DMS 273 treated with DMSO at 0.1 percent for 48 hours (cell line): ENCODE measurements around the gene DHRS12.
A peak's percentile ranks its signal among the peaks of the same experiment; 100 is the strongest.

ENCODE experiments used
- DNase-seq: peaks from one replicate; lab custom pipeline; 2025; lab: John Stamatoyannopoulos, UW

The DHRS12 gene

GRCh38 chr13:51807041-51807440 is 3.1 kb upstream of the DHRS12 start:
- no peak for DNase-seq

GRCh38 chr13:51806566-51806965 is 2.6 kb upstream of the DHRS12 start:
- DNase-seq: no peak

- DNase-seq: no peak
These were observed 2.0 kb upstream of the DHRS12 start for GRCh38 chr13:51805925-51806324.

- DNase-seq: no peak
These were observed 1.4 kb upstream of the DHRS12 start for GRCh38 chr13:51805313-51805712.

- DNase-seq: no peak
These were observed 571 bp upstream of the DHRS12 start for GRCh38 chr13:51804295-51805172.

GRCh38 chr13:51802631-51803418 is 1.1 kb downstream of the DHRS12 start:
- DNase-seq: no peak

- no peak for DNase-seq
These were observed 2.3 kb downstream of the DHRS12 start for GRCh38 chr13:51801631-51802099.

- no peak for DNase-seq
These were observed 3.5 kb downstream of the DHRS12 start for GRCh38 chr13:51800486-51800885.

- no peak for DNase-seq
These were observed 4.7 kb downstream of the DHRS12 start for GRCh38 chr13:51799261-51799660.

- DNase-seq: peak; percentile 49
These were observed 6.1 kb downstream of the DHRS12 start for GRCh38 chr13:51797664-51798488.

GRCh38 chr13:51796546-51796945 is 7.4 kb downstream of the DHRS12 start:
- DNase-seq: no peak

- no peak for DNase-seq
These were observed 8.5 kb downstream of the DHRS12 start for GRCh38 chr13:51795419-51795818.

GRCh38 chr13:51794964-51795363 is 9.0 kb downstream of the DHRS12 start:
- no peak for DNase-seq

- no peak for DNase-seq
These were observed 10.2 kb downstream of the DHRS12 start for GRCh38 chr13:51793570-51794271.

- no peak for DNase-seq
These were observed 17.3 kb downstream of the DHRS12 start for GRCh38 chr13:51786425-51787265.

GRCh38 chr13:51785712-51786424 is 18.1 kb downstream of the DHRS12 start:
- peak; percentile 91 for DNase-seq

- no peak for DNase-seq
These were observed 19.9 kb downstream of the DHRS12 start for GRCh38 chr13:51784097-51784496.

- DNase-seq: no peak
These were observed 20.4 kb downstream of the DHRS12 start for GRCh38 chr13:51783428-51784094.

GRCh38 chr13:51782026-51782710 is 21.8 kb downstream of the DHRS12 start:
- DNase-seq: no peak
